Right lobe of liver (tissue), 4 donors: Measurements from ENCODE around the gene SNX3.

Experiments used
- POLR2A ChIP-seq: fragments of 450-650 bp; IDR thresholded peaks from one replicate; pipeline ENCODE4 v1.6.1; 2017; ENCODE audit warnings: antibody characterized with exemption, mild to moderate bottlenecking
- TF ChIP-seq, protein P1 (sequence below), 4 donors: fragments of 200-600 bp in 3 of 4; fragments of 450-650 bp in 1 of 4; IDR thresholded peaks; one replicate each; pipeline versions ENCODE4 v1.5.1 to v1.8.0; 2016 to 2022; ENCODE audit warnings: antibody characterized with exemption in 4 of 4, mild to moderate bottlenecking in 2 of 4
- donor health status: DM: no; HTN: no; CAD: no.
- donor health status: DM: no; HTN: no; CAD: no.
- donor health status: DM: no; HTN: yes; CAD: no.

DNA sequence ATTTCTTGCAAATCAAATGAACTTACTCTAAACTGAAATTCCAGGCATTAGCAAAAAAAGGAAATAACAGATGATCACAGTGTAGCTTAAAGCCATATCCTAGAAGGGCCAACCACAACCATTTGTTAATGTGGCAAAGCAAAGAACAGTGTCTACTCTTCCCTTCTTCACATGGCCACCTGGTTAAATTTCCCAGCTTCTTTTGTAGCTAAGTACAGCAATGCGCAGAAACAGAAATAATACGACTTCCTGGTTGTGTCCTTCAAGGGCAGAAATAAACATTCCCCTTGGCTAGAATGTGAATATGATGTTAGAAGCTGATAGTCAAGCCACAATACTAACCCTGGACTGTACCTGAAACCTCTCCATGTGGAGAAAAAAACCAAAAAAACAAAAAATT lies 9.6 kb downstream of the SNX3 start:
- TF ChIP-seq, protein P1, sequence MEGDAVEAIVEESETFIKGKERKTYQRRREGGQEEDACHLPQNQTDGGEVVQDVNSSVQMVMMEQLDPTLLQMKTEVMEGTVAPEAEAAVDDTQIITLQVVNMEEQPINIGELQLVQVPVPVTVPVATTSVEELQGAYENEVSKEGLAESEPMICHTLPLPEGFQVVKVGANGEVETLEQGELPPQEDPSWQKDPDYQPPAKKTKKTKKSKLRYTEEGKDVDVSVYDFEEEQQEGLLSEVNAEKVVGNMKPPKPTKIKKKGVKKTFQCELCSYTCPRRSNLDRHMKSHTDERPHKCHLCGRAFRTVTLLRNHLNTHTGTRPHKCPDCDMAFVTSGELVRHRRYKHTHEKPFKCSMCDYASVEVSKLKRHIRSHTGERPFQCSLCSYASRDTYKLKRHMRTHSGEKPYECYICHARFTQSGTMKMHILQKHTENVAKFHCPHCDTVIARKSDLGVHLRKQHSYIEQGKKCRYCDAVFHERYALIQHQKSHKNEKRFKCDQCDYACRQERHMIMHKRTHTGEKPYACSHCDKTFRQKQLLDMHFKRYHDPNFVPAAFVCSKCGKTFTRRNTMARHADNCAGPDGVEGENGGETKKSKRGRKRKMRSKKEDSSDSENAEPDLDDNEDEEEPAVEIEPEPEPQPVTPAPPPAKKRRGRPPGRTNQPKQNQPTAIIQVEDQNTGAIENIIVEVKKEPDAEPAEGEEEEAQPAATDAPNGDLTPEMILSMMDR (IDR thresholded peaks at IDR 0.05): no peak
- TF ChIP-seq POLR2A: no peak
